Esophagus squamous epithelium (tissue), 4 donors: Measurements from ENCODE around the gene TNFAIP3.

Source experiments
- CTCF ChIP-seq, 6 experiments: fragments of 450-650 bp in 4 of 6; fragments of 200-600 bp in 2 of 6; sonication (generic) in 2 of 6; IDR thresholded peaks; one replicate each; pipeline ENCODE4 v1.5.1; 2016 to 2019; ENCODE audit warnings: antibody characterized with exemption in 6 of 6, mild to moderate bottlenecking in 4 of 6, moderate library complexity in 4 of 6
- POLR2A ChIP-seq, 4 donors: fragments of 450-650 bp; IDR thresholded peaks; one replicate each; pipeline ENCODE4 v1.6.1; 2017; ENCODE audit warnings: antibody characterized with exemption in 4 of 4, mild to moderate bottlenecking in 4 of 4, moderate library complexity in 3 of 4

- TF ChIP-seq CTCF (IDR thresholded peaks at IDR 0.05) (no peak), POLR2A (IDR thresholded peaks at IDR 0.05) (no peak)
Measured at GRCh38 chr6:137876547-137876946, 9.5 kb downstream of the TNFAIP3 start.
